K562 (cell line): Measurements from ENCODE around the gene TRIM47. TPM values are rescaled to one million over a fixed set of nuclear protein-coding genes. Genes with fewer than 3 reads are reported as not detected.

ENCODE experiments used
- ARID1B ChIP-seq: fragments of 450-650 bp; IDR thresholded peaks from 2 replicates; pipeline ENCODE4 v1.6.1; 2016; ENCODE audit warnings: antibody characterized with exemption, mild to moderate bottlenecking, inconsistent platforms
- GTF2A2 ChIP-seq: IDR thresholded peaks from 2 replicates; pipeline ENCODE4 v1.6.1; 2016; ENCODE audit warnings: mild to moderate bottlenecking, missing genetic modification characterization, missing compliant biosample characterization
- HNRNPLL ChIP-seq: fragments of 200-400 bp; formaldehyde crosslinking; IDR thresholded peaks from 2 replicates; pipeline ENCODE4 v1.6.1; 2017; ENCODE audit warnings: low read length, low read depth, mild to moderate bottlenecking; ENCODE audit not compliant: poor library complexity, severe bottlenecking
- RHOXF2B ChIP-seq: fragments of 250-450 bp; sonication (Bioruptor Pico); conservative IDR thresholded peaks from 2 replicates; pipeline ENCODE4 v1.5.1; 2021
- STAG1 ChIP-seq: sonication (generic); formaldehyde crosslinking; IDR thresholded peaks from 2 replicates; pipeline ENCODE4 v1.5.0; 2020; ENCODE audit warnings: missing genetic modification reagents, borderline replicate concordance
- ZC3H11A ChIP-seq: IDR thresholded peaks from 2 replicates; pipeline ENCODE4 v1.6.1; 2012; ENCODE audit warnings: low read depth, low read length, improper control_type of control experiment
- ZNF444 ChIP-seq: fragments of 250-450 bp; sonication (Bioruptor Pico); IDR thresholded peaks from 2 replicates; pipeline ENCODE4 v1.4.0; 2020; ENCODE audit warnings: mild to moderate bottlenecking, moderate library complexity
- polyA plus RNA-seq, 8 experiments: library from polyadenylated mRNA; depleted of rRNA in 4 of 8; stranded (reverse) in 5 of 8; unstranded in 3 of 8; fragments of >200 nt; fragmentation: Nextera tagmentation in 2 of 8; fragmentation: Illumina TruSeq in 1 of 8; extraction: Ambion mirVana in 2 of 8; extraction: Trizol in 1 of 8; gene quantifications; 2 replicates each; pipeline versions ENCODE4 v1.2.1 to v1.2.3, GENCODE V29; 2011 to 2014; ENCODE audit warnings: inconsistent platforms in 1 of 8, missing spikeins in 1 of 8
- total RNA-seq, 7 experiments: library from RNA; depleted of rRNA in 6 of 7; stranded (reverse); fragments of >200 nt in 6 of 7; fragmentation: Illumina TruSeq in 2 of 7; extraction: Trizol in 2 of 7; gene quantifications; 2 replicates each; pipeline versions ENCODE4 v1.2.1 to v1.2.3, GENCODE V29; 2011 to 2021; ENCODE audit warnings: low replicate concordance in 1 of 7
- TF ChIP-seq, protein P1 (sequence below), 2 experiments: IDR thresholded peaks; 2 replicates each; pipeline ENCODE4 v1.6.1; 2012; ENCODE audit warnings: improper control_type of control experiment in 2 of 2, low read depth in 2 of 2, low read length in 2 of 2, borderline replicate concordance in 1 of 2
- TF ChIP-seq, protein P2 (sequence below): sonication (generic); formaldehyde crosslinking; IDR thresholded peaks from 2 replicates; pipeline ENCODE4 v1.8.1; 2023; ENCODE audit warnings: mild to moderate bottlenecking, missing genetic modification reagents
- TF ChIP-seq, protein P3 (sequence below): fragments of 450-650 bp; conservative IDR thresholded peaks from 2 replicates; pipeline ENCODE4 v1.6.1; 2016; ENCODE audit warnings: missing genetic modification characterization, low read depth, mild to moderate bottlenecking, missing compliant biosample characterization, moderate library complexity
- TF ChIP-seq, protein P4 (sequence below): fragments of 250-450 bp; sonication (Bioruptor Pico); IDR thresholded peaks from 2 replicates; pipeline ENCODE4 v1.9.0; 2021; ENCODE audit warnings: mild to moderate bottlenecking, inconsistent platforms
- TF ChIP-seq, protein P5 (sequence below): fragments of 250-450 bp; sonication (Bioruptor Pico); IDR thresholded peaks from 2 replicates; pipeline ENCODE4 v1.4.0; 2020; ENCODE audit warnings: mild to moderate bottlenecking
- TF ChIP-seq, protein P6 (sequence below), 2 experiments: fragments of 450-650 bp in 1 of 2; sonication (generic) in 1 of 2; formaldehyde crosslinking; conservative IDR thresholded peaks; 2 replicates each; pipeline versions ENCODE4 v1.4.0 to v1.8.1; 2020 to 2022; ENCODE audit warnings: mild to moderate bottlenecking in 1 of 2, missing genetic modification reagents in 1 of 2

The TRIM47 gene
- total and polyA plus RNA-seq, 9 of the 15 experiments (the other 6 are each of a cell fraction or from before 2014, with no cell fraction given): 0.56 to 6.1 (median 3.2) TPM

DNA sequence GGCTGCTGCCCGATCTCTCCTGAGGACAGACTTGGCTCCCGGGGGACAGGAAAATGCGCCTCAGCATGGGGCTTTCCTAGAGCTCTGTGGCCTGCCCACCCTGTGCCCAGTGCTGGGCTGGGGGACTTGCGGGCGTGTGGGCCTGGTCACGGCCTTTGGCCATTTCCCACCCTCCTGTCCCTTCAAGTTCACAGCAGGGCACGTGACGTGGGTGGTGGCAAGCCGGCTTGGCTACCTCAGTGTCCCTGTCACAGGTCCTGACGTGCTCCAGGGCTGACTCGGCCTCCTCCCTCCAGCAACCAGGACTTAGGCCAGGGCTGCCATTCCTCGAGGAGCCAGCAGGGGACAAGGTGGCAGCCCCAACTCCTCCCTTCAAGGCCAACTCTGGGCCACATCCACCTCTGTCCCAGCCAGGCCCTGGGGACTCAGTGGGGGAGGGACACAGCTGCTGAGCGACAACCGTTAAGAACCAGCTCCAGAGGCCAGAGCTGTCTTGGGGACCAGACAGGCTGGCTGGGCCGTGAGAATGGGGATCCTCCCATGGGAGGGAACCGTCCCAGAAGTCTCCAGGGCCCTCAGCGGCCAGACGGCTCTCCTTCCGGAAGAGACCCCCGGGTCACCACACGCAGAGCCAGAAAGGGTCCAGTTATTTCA, 33.2 kb downstream of the TRIM47 start (continued):
- TF ChIP-seq, protein P1, sequence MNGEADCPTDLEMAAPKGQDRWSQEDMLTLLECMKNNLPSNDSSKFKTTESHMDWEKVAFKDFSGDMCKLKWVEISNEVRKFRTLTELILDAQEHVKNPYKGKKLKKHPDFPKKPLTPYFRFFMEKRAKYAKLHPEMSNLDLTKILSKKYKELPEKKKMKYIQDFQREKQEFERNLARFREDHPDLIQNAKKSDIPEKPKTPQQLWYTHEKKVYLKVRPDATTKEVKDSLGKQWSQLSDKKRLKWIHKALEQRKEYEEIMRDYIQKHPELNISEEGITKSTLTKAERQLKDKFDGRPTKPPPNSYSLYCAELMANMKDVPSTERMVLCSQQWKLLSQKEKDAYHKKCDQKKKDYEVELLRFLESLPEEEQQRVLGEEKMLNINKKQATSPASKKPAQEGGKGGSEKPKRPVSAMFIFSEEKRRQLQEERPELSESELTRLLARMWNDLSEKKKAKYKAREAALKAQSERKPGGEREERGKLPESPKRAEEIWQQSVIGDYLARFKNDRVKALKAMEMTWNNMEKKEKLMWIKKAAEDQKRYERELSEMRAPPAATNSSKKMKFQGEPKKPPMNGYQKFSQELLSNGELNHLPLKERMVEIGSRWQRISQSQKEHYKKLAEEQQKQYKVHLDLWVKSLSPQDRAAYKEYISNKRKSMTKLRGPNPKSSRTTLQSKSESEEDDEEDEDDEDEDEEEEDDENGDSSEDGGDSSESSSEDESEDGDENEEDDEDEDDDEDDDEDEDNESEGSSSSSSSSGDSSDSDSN (IDR thresholded peaks at IDR 0.05; ENCODE audit: borderline replicate concordance in 1 of 2, low read depth in 2 of 2, low read length in 2 of 2): peak in 1 of 2 experiments; percentile 86; a peak in 3 of 4 replicates
- TF ChIP-seq, protein P2, sequence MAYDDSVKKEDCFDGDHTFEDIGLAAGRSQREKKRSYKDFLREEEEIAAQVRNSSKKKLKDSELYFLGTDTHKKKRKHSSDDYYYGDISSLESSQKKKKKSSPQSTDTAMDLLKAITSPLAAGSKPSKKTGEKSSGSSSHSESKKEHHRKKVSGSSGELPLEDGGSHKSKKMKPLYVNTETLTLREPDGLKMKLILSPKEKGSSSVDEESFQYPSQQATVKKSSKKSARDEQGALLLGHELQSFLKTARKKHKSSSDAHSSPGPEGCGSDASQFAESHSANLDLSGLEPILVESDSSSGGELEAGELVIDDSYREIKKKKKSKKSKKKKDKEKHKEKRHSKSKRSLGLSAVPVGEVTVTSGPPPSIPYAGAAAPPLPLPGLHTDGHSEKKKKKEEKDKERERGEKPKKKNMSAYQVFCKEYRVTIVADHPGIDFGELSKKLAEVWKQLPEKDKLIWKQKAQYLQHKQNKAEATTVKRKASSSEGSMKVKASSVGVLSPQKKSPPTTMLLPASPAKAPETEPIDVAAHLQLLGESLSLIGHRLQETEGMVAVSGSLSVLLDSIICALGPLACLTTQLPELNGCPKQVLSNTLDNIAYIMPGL: no peak
- TF ChIP-seq, protein P3, sequence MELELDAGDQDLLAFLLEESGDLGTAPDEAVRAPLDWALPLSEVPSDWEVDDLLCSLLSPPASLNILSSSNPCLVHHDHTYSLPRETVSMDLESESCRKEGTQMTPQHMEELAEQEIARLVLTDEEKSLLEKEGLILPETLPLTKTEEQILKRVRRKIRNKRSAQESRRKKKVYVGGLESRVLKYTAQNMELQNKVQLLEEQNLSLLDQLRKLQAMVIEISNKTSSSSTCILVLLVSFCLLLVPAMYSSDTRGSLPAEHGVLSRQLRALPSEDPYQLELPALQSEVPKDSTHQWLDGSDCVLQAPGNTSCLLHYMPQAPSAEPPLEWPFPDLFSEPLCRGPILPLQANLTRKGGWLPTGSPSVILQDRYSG (tag): no peak
- TF ChIP-seq GTF2A2 (no peak), ZNF444 (no peak), RHOXF2B (0 out of 2 replicates have a peak, but pooled peaks have one; percentile 34), ARID1B (peak; percentile 61), HNRNPLL (no peak), ZC3H11A (no peak), STAG1 (CRISPR knock-in tag) (no peak)
- TF ChIP-seq, protein P4, sequence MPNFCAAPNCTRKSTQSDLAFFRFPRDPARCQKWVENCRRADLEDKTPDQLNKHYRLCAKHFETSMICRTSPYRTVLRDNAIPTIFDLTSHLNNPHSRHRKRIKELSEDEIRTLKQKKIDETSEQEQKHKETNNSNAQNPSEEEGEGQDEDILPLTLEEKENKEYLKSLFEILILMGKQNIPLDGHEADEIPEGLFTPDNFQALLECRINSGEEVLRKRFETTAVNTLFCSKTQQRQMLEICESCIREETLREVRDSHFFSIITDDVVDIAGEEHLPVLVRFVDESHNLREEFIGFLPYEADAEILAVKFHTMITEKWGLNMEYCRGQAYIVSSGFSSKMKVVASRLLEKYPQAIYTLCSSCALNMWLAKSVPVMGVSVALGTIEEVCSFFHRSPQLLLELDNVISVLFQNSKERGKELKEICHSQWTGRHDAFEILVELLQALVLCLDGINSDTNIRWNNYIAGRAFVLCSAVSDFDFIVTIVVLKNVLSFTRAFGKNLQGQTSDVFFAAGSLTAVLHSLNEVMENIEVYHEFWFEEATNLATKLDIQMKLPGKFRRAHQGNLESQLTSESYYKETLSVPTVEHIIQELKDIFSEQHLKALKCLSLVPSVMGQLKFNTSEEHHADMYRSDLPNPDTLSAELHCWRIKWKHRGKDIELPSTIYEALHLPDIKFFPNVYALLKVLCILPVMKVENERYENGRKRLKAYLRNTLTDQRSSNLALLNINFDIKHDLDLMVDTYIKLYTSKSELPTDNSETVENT (CRISPR knock-in tag): peak; percentile 67; the same call in 1 of the 2 replicates
- TF ChIP-seq, protein P5, sequence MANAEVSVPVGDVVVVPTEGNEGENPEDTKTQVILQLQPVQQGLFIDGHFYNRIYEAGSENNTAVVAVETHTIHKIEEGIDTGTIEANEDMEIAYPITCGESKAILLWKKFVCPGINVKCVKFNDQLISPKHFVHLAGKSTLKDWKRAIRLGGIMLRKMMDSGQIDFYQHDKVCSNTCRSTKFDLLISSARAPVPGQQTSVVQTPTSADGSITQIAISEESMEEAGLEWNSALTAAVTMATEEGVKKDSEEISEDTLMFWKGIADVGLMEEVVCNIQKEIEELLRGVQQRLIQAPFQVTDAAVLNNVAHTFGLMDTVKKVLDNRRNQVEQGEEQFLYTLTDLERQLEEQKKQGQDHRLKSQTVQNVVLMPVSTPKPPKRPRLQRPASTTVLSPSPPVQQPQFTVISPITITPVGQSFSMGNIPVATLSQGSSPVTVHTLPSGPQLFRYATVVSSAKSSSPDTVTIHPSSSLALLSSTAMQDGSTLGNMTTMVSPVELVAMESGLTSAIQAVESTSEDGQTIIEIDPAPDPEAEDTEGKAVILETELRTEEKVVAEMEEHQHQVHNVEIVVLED (CRISPR knock-in tag): no peak
- TF ChIP-seq, protein P6, sequence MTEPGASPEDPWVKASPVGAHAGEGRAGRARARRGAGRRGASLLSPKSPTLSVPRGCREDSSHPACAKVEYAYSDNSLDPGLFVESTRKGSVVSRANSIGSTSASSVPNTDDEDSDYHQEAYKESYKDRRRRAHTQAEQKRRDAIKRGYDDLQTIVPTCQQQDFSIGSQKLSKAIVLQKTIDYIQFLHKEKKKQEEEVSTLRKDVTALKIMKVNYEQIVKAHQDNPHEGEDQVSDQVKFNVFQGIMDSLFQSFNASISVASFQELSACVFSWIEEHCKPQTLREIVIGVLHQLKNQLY (CRISPR knock-in tag; conservative IDR thresholded peaks at IDR 0.05): no peak
